GM12878 (cell line): ENCODE results near the gene ECM1. TPM values are rescaled to one million over a fixed set of nuclear protein-coding genes. Genes with fewer than 3 reads are reported as not detected.

Source experiments
- ASH2L ChIP-seq: fragments of 300-600, 200-600 bp; sonication (generic); IDR thresholded peaks from 2 replicates; pipeline ENCODE4 v1.6.1; 2017; ENCODE audit warnings: low read depth, mild to moderate bottlenecking, borderline replicate concordance
- BACH1 ChIP-seq: fragments of 450-650 bp; IDR thresholded peaks from 2 replicates; pipeline ENCODE4 v1.6.1; 2017; ENCODE audit warnings: mild to moderate bottlenecking, borderline replicate concordance
- CHD4 ChIP-seq: fragments of 200-600 bp; sonication (generic); IDR thresholded peaks from 2 replicates; pipeline ENCODE4 v1.6.1; 2016; ENCODE audit warnings: mild to moderate bottlenecking
- DPF2 ChIP-seq: fragments of 450-650 bp; IDR thresholded peaks from 2 replicates; pipeline ENCODE4 v1.6.1; 2017; ENCODE audit warnings: mild to moderate bottlenecking
- EP300 ChIP-seq, 2 experiments: fragments of 150-350 bp in 1 of 2; IDR thresholded peaks; 2 replicates each; pipeline ENCODE4 v1.6.1; 2011 to 2012; ENCODE audit warnings: low read depth in 2 of 2, low read length in 2 of 2, borderline replicate concordance in 1 of 2, improper control_type of control experiment in 1 of 2, inconsistent platforms in 1 of 2; ENCODE audit not compliant: control insufficient read depth in 1 of 2
- FOS ChIP-seq: IDR thresholded peaks from 3 replicates; pipeline ENCODE4 v1.6.1; 2011; ENCODE audit warnings: borderline replicate concordance; ENCODE audit not compliant: insufficient read length; ENCODE audit errors: extremely low read depth
- GATAD2B ChIP-seq: fragments of 450-650 bp; conservative IDR thresholded peaks from 2 replicates; pipeline ENCODE4 v1.6.1; 2017; ENCODE audit warnings: low read depth, mild to moderate bottlenecking, moderate library complexity
- HDAC6 ChIP-seq: fragments of 200-600 bp; sonication (generic); IDR thresholded peaks from one replicate; pipeline ENCODE4 v1.8.0; 2017; ENCODE audit warnings: antibody characterized with exemption; ENCODE audit not compliant: unreplicated experiment
- HDGF ChIP-seq: fragments of 450-650 bp; IDR thresholded peaks from 2 replicates; pipeline ENCODE4 v1.6.1; 2016; ENCODE audit warnings: antibody characterized with exemption
- IRF4 ChIP-seq: IDR thresholded peaks from 2 replicates; pipeline ENCODE4 v1.6.1; 2011; ENCODE audit warnings: low read depth, low read length
- MYB ChIP-seq: fragments of 150-350 bp; IDR thresholded peaks from 2 replicates; pipeline ENCODE4 v1.6.1; 2014; ENCODE audit warnings: mild to moderate bottlenecking, low read depth, low read length, borderline replicate concordance
- NFYB ChIP-seq: IDR thresholded peaks from 2 replicates; pipeline ENCODE4 v1.6.1; 2011; ENCODE audit warnings: low read depth, mild to moderate bottlenecking, low read length, improper control_type of control experiment, moderate library complexity; ENCODE audit not compliant: insufficient read depth
- PAX5 ChIP-seq: IDR thresholded peaks from 2 replicates; pipeline ENCODE4 v1.6.1; 2011; ENCODE audit warnings: low read depth, low read length, borderline replicate concordance
- PAX8 ChIP-seq: fragments of 450-650 bp; IDR thresholded peaks from 2 replicates; pipeline ENCODE4 v1.6.1; 2017; ENCODE audit warnings: mild to moderate bottlenecking, moderate library complexity
- RBBP5 ChIP-seq: fragments of 200-600 bp; sonication (generic); conservative IDR thresholded peaks from 2 replicates; pipeline ENCODE4 v1.6.1; 2016
- SIX5 ChIP-seq: IDR thresholded peaks from 2 replicates; pipeline ENCODE4 v1.6.1; 2011; ENCODE audit warnings: mild to moderate bottlenecking, low read depth, low read length, moderate library complexity; ENCODE audit not compliant: severe bottlenecking
- SMARCA5 ChIP-seq: fragments of 450-650 bp; IDR thresholded peaks from 2 replicates; pipeline ENCODE4 v1.6.1; 2017; ENCODE audit warnings: mild to moderate bottlenecking
- ZNF217 ChIP-seq: fragments of 450-650 bp; IDR thresholded peaks from 2 replicates; pipeline ENCODE4 v1.6.1; 2017; ENCODE audit warnings: antibody characterized with exemption, mild to moderate bottlenecking
- ZZZ3 ChIP-seq: IDR thresholded peaks from 2 replicates; pipeline ENCODE4 v1.6.1; 2011; ENCODE audit warnings: low read depth; ENCODE audit not compliant: control insufficient read depth, insufficient read length
- polyA plus RNA-seq, 11 experiments: library from polyadenylated mRNA; depleted of rRNA in 4 of 11; unstranded in 6 of 11; stranded (reverse) in 5 of 11; fragments of >200 nt; fragmentation: Nextera tagmentation in 4 of 11; fragmentation: Illumina TruSeq in 1 of 11; extraction: Ambion mirVana in 4 of 11; extraction: Trizol in 1 of 11; gene quantifications; 1 replicate in 1 of 11; 2 replicates in 10 of 11; pipeline versions ENCODE4 v1.2.1 to v1.2.3, GENCODE V29; 2011 to 2016; ENCODE audit warnings: inconsistent platforms in 2 of 11, missing spikeins in 2 of 11, low read depth in 1 of 11
- total RNA-seq, 4 experiments: library from RNA; depleted of rRNA in 3 of 4; stranded (reverse); fragments of >200 nt in 3 of 4; fragmentation: Illumina TruSeq in 1 of 4; extraction: Trizol in 1 of 4; gene quantifications; 2 replicates each; pipeline versions ENCODE4 v1.2.1 to v1.2.3, GENCODE V29; 2013 to 2021
- TF ChIP-seq, protein P1 (sequence below): IDR thresholded peaks from 2 replicates; pipeline ENCODE4 v1.6.1; 2011; ENCODE audit warnings: mild to moderate bottlenecking, low read depth, low read length, moderate library complexity; ENCODE audit not compliant: insufficient replicate concordance
- TF ChIP-seq, protein P2 (sequence below): IDR thresholded peaks from 2 replicates; pipeline ENCODE4 v1.6.1; 2011; ENCODE audit warnings: low read depth, mild to moderate bottlenecking, low read length, moderate library complexity, borderline replicate concordance; ENCODE audit errors: extremely low read depth
- TF ChIP-seq, protein P3 (sequence below): IDR thresholded peaks from 2 replicates; pipeline ENCODE4 v1.6.1; 2011; ENCODE audit warnings: low read depth, low read length, improper control_type of control experiment, borderline replicate concordance
- TF ChIP-seq, protein P4 (sequence below): fragments of 450-650 bp; formaldehyde crosslinking; IDR thresholded peaks from 2 replicates; pipeline ENCODE4 v1.4.0; 2022; ENCODE audit warnings: mild to moderate bottlenecking, moderate library complexity

Gene ECM1
- total and polyA plus RNA-seq, 10 of the 15 experiments (the other 5 are each of a cell fraction or from before 2014, with no cell fraction given): 0.06 to 1.3 (median 0.60) TPM

DNA sequence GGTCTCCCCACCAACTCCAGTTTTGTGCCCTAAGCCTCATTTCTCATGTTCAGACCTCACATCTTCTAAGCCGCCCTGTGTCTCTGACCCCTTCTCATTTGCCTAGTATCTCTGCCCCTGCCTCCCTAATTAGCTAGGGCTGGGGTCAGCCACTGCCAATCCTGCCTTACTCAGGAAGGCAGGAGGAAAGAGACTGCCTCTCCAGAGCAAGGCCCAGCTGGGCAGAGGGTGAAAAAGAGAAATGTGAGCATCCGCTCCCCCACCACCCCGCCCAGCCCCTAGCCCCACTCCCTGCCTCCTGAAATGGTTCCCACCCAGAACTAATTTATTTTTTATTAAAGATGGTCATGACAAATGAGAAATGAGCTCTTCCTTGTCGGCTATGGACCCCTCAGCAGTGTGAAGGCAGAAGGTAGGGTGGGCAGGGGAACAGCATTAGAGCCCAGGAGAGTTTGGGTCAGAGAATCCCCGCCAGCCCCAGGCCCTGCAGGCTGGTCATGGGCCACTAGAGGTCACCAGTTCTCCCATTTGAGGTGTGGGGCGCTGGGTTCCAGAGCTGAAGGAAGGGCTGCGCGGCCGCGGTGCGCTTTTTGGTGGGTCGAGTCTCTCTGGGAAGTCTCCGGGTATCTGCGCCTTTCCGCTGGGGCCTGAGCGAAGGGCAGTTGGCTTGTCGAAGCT is 52.8 kb downstream of the ECM1 start (continued):
- TF ChIP-seq ZZZ3: no peak
- no peak; the same call in 1 of the 2 replicates for TF ChIP-seq GATAD2B
- TF ChIP-seq NFYB: no peak
- peak; percentile 93 for TF ChIP-seq SMARCA5
- no peak for TF ChIP-seq EP300 (IDR thresholded peaks at IDR 0.05; ENCODE audit: borderline replicate concordance in 1 of 2, control insufficient read depth in 1 of 2, low read depth in 2 of 2, low read length in 2 of 2)
- TF ChIP-seq ASH2L: no peak
- TF ChIP-seq, protein P1, sequence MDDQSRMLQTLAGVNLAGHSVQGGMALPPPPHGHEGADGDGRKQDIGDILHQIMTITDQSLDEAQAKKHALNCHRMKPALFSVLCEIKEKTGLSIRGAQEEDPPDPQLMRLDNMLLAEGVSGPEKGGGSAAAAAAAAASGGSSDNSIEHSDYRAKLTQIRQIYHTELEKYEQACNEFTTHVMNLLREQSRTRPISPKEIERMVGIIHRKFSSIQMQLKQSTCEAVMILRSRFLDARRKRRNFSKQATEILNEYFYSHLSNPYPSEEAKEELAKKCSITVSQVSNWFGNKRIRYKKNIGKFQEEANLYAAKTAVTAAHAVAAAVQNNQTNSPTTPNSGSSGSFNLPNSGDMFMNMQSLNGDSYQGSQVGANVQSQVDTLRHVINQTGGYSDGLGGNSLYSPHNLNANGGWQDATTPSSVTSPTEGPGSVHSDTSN: no peak
- TF ChIP-seq, protein P2, sequence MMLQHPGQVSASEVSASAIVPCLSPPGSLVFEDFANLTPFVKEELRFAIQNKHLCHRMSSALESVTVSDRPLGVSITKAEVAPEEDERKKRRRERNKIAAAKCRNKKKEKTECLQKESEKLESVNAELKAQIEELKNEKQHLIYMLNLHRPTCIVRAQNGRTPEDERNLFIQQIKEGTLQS: no peak
- TF ChIP-seq, protein P3, sequence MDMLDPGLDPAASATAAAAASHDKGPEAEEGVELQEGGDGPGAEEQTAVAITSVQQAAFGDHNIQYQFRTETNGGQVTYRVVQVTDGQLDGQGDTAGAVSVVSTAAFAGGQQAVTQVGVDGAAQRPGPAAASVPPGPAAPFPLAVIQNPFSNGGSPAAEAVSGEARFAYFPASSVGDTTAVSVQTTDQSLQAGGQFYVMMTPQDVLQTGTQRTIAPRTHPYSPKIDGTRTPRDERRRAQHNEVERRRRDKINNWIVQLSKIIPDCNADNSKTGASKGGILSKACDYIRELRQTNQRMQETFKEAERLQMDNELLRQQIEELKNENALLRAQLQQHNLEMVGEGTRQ: no peak
- TF ChIP-seq ZNF217: no peak
- no peak for TF ChIP-seq SIX5
- TF ChIP-seq HDAC6: no peak
- no peak for TF ChIP-seq RBBP5
- no peak for TF ChIP-seq FOS
- no peak for TF ChIP-seq PAX8
- TF ChIP-seq DPF2: no peak
- no peak for TF ChIP-seq HDGF
- TF ChIP-seq PAX5: no peak
- TF ChIP-seq BACH1: no peak
- no peak for TF ChIP-seq MYB
- TF ChIP-seq IRF4: 0 out of 2 replicates have a peak, but pooled peaks have one; percentile 19
- no peak for TF ChIP-seq CHD4
- TF ChIP-seq, protein P4, sequence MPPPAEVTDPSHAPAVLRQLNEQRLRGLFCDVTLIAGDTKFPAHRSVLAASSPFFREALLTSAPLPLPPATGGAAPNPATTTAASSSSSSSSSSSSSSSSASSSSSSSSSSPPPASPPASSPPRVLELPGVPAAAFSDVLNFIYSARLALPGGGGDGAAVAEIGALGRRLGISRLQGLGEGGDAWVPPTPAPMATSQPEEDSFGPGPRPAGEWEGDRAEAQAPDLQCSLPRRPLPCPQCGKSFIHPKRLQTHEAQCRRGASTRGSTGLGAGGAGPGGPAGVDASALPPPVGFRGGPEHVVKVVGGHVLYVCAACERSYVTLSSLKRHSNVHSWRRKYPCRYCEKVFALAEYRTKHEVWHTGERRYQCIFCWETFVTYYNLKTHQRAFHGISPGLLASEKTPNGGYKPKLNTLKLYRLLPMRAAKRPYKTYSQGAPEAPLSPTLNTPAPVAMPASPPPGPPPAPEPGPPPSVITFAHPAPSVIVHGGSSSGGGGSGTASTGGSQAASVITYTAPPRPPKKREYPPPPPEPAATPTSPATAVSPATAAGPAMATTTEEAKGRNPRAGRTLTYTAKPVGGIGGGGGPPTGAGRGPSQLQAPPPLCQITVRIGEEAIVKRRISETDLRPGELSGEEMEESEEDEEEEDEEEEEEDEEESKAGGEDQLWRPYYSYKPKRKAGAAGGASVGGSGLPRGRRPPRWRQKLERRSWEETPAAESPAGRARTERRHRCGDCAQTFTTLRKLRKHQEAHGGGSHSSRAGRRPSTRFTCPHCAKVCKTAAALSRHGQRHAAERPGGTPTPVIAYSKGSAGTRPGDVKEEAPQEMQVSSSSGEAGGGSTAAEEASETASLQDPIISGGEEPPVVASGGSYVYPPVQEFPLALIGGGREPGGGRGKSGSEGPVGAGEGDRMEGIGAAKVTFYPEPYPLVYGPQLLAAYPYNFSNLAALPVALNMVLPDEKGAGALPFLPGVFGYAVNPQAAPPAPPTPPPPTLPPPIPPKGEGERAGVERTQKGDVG (CRISPR knock-in tag): no peak
